PC-3 (cell line): Measurements from ENCODE around the gene CNPY3. TPM values are rescaled to one million over a fixed set of nuclear protein-coding genes. Genes with fewer than 3 reads are reported as not detected.
"Not testable (repeated sequence)": the region's sequence is repeated elsewhere in the genome, so short reads cannot be mapped to it uniquely, and the experiment has no call there.

ENCODE experiments used
- ATAC-seq: fragments of 200-7000 bp; cut with Tn5 transposase; 2 replicates; pipeline ENCODE4 v1.9.1; 2020; ENCODE audit warnings: mild to moderate bottlenecking, moderate library complexity
- Bru-seq: library from RNA; stranded (reverse); fragments of 400-500 nt; gene quantifications from one replicate; lab custom pipeline; 2021; lab: Mats Ljungman, UMichigan
- BruChase-seq, 2 experiments: library from RNA; stranded (reverse); fragments of 400-500 nt; gene quantifications; one replicate each; lab custom pipeline; 2021; lab: Mats Ljungman, UMichigan
- BruUV-seq: library from RNA; stranded (reverse); fragments of 400-500 nt; replicated peaks from 2 replicates; lab custom pipeline; 2021; lab: Mats Ljungman, UMichigan
- CTCF ChIA-PET: fragments of 300-600 bp; sonication (Branson Sonifier 250); formaldehyde crosslinking; loops from one replicate; lab custom pipeline; 2022; ENCODE audit warnings: antibody characterized with exemption; lab: Charles Lee
- POLR2A ChIA-PET: fragments of 300-600 bp; sonication (Branson Sonifier 250); formaldehyde crosslinking; loops from one replicate; lab custom pipeline; 2022; ENCODE audit warnings: antibody characterized with exemption; ENCODE audit not compliant: unreplicated experiment; lab: Charles Lee
- DNase-seq: peaks from one replicate; pipeline ENCODE4 v3.0.0-alpha.2; 2015
- H2AFZ ChIP-seq: fragments of 300-600 bp; sonication (generic); 2 replicates; pipeline ENCODE4 v1.6.0; 2016; ENCODE audit warnings: antibody characterized with exemption, low read length
- H3F3A ChIP-seq: fragments of 300-600 bp; sonication (generic); one replicate; pipeline ENCODE4 v1.6.0; 2017; ENCODE audit warnings: antibody characterized with exemption, low read length, control low read depth, mild to moderate bottlenecking; ENCODE audit not compliant: unreplicated experiment
- H3K27ac ChIP-seq: fragments of 300-600 bp; sonication (generic); 2 replicates; pipeline ENCODE4 v1.5.1; 2016; ENCODE audit warnings: mild to moderate bottlenecking, low read length
- H3K27me3 ChIP-seq: fragments of 300-600 bp; sonication (generic); 2 replicates; pipeline ENCODE4 v1.6.1; 2016; ENCODE audit warnings: low read length, mixed read lengths
- H3K36me3 ChIP-seq: fragments of 300-600 bp; sonication (generic); 2 replicates; pipeline ENCODE4 v1.6.1; 2016; ENCODE audit warnings: low read depth, mixed run types, low read length, mixed read lengths
- H3K4me1 ChIP-seq: fragments of 300-600 bp; sonication (generic); 2 replicates; pipeline ENCODE4 v1.5.1; 2016; ENCODE audit warnings: low read length; ENCODE audit not compliant: insufficient read depth
- H3K4me2 ChIP-seq: fragments of 300-600 bp; sonication (generic); 2 replicates; pipeline ENCODE4 v1.6.0; 2016; ENCODE audit warnings: low read length
- H3K4me3 ChIP-seq: fragments of 300-600 bp; sonication (generic); 2 replicates; pipeline ENCODE4 v1.5.1; 2016; ENCODE audit warnings: mild to moderate bottlenecking, low read length, mixed read lengths
- H3K79me2 ChIP-seq: fragments of 300-600 bp; sonication (generic); 2 replicates; pipeline ENCODE4 v1.6.1; 2017; ENCODE audit warnings: low read length, mixed read lengths
- H3K9ac ChIP-seq: fragments of 300-600 bp; sonication (generic); 2 replicates; pipeline ENCODE4 v1.6.0; 2016; ENCODE audit warnings: mild to moderate bottlenecking, low read length
- H3K9me2 ChIP-seq: fragments of 300-600 bp; sonication (generic); replicated peaks from 2 replicates; pipeline ENCODE4 v1.6.1; 2016; ENCODE audit warnings: mixed run types, low read length, mixed read lengths
- H3K9me3 ChIP-seq: fragments of 300-600 bp; sonication (generic); 2 replicates; pipeline ENCODE4 v1.6.1; 2016; ENCODE audit warnings: low read length, mixed read lengths
- H4K20me1 ChIP-seq: fragments of 300-600 bp; sonication (generic); 2 replicates; pipeline ENCODE4 v1.6.1; 2016; ENCODE audit warnings: low read length, mixed read lengths
- EZH2 ChIP-seq: fragments of 300-600 bp; sonication (generic); IDR thresholded peaks from one replicate; pipeline ENCODE4 v1.6.1; 2017; ENCODE audit warnings: antibody characterized with exemption, mild to moderate bottlenecking, low read length; ENCODE audit not compliant: unreplicated experiment
- EZH2phosphoT487 ChIP-seq: fragments of 300-600 bp; sonication (generic); IDR thresholded peaks from 2 replicates; pipeline ENCODE4 v1.6.1; 2018; ENCODE audit warnings: mild to moderate bottlenecking, antibody characterized with exemption, low read length, borderline replicate concordance
- intact Hi-C: fragments of 100-400 bp; cut with micrococcal nuclease; formaldehyde crosslinking; loops from 2 replicates; pipeline ENCODE4 v1.9.0; 2023
- long read RNA-seq: library from polyadenylated mRNA; unstranded; transcript quantifications from one replicate; pipeline ENCODE4 v2.0.0, GENCODE V29; 2021; ENCODE audit not compliant: unreplicated experiment
- total RNA-seq: library from RNA; depleted of rRNA; stranded (reverse); fragments of >200 nt; gene quantifications from 2 replicates; pipeline ENCODE4 v1.2.3, GENCODE V29; 2014; rRNA removed
- TF ChIP-seq, protein P1 (sequence below): fragments of 300-600 bp; sonication (generic); conservative IDR thresholded peaks from 2 replicates; pipeline ENCODE4 v1.5.1; 2017; ENCODE audit warnings: antibody characterized with exemption, low read depth, mild to moderate bottlenecking, low read length

CNPY3 gene
- total RNA-seq (37.5 and 42.2 TPM in 2 replicates), Bru-seq, nascent RNA (percentile 87 among the genes with signal in this experiment), BruChase-seq, experiment 1, labeled RNA remaining after a 6-hour chase (percentile 86 among the genes with signal in this experiment), BruChase-seq, experiment 2, labeled RNA remaining after a 2-hour chase (percentile 81 among the genes with signal in this experiment)
- long read RNA-seq, transcript CNPY3-201 (6 exons, 1,704 nt), result major isoform, 69 of 114 reads
- long read RNA-seq, partial matches to known transcripts, result 17 of 114 reads
- long read RNA-seq, other reads (novel, unspliced or antisense), result 28 of 114 reads

DNA sequence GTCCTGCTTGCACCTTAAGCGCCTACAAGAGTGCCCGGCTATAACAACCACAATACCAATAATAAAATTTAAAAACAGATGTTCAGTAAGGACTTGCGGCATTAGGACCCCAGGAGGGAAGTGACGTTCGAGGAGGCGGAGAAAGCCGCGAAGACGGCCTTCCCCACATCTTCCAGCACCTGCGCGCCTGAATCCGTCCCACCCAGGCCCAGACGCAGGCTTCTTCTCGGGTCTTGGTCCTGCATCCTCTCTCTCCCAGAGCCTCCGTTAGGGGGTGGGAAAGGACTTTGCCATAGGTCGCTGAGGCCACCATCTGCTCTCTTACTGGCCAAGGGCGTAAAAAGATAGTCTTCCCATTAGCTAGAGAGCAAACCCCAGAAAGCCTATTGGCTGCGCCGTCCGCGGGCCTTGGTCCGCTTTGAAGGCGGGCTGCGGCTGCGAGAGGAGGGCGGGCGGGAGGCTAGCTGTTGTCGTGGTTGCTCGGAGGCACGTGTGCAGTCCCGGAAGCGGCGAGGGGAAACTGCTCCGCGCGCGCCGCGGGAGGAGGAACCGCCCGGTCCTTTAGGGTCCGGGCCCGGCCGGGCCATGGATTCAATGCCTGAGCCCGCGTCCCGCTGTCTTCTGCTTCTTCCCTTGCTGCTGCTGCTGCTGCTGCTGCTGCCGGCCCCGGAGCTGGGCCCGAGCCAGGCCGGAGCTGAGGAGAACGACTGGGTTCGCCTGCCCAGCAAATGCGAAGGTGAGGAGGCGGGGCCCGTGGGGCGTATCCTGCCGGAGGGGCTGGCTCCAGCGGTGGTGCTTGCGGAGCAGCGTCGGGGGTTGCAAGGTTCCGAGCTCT, at the start of gene CNPY3:
Gene CNPY3, plus strand, starts transcription at position 495 of the 835 bp plus-strand sequence. Its CDS starts 91 bp downstream, at position 586.
- H3K36me3 ChIP-seq, result peaks cover under 1% of the 10 kb centered on the region; the same call in 1 of the 2 replicates
- no peaks in the 10 kb centered on the region for H3K9me2 ChIP-seq
- intact Hi-C loops, result no loop called here
- peak within 1 kb of the TSS; percentile 73 for H3K9ac ChIP-seq
- H3K4me2 ChIP-seq, result peak within 1 kb of the TSS; percentile 80
- TF ChIP-seq, protein P1, sequence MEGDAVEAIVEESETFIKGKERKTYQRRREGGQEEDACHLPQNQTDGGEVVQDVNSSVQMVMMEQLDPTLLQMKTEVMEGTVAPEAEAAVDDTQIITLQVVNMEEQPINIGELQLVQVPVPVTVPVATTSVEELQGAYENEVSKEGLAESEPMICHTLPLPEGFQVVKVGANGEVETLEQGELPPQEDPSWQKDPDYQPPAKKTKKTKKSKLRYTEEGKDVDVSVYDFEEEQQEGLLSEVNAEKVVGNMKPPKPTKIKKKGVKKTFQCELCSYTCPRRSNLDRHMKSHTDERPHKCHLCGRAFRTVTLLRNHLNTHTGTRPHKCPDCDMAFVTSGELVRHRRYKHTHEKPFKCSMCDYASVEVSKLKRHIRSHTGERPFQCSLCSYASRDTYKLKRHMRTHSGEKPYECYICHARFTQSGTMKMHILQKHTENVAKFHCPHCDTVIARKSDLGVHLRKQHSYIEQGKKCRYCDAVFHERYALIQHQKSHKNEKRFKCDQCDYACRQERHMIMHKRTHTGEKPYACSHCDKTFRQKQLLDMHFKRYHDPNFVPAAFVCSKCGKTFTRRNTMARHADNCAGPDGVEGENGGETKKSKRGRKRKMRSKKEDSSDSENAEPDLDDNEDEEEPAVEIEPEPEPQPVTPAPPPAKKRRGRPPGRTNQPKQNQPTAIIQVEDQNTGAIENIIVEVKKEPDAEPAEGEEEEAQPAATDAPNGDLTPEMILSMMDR, result no peak
- no peak for TF ChIP-seq EZH2
- TF ChIP-seq EZH2phosphoT487, result no peak
- no peaks in the 10 kb centered on the region for H4K20me1 ChIP-seq
- no peaks in the 10 kb centered on the region for H3K9me3 ChIP-seq
- peak; percentile 88 for ATAC-seq
- POLR2A ChIA-PET, result interaction anchor here (0.6 to 1.0 kb wide), 6 partner anchors 8 to 183 kb away, joined by 4 to 31 read pairs (median 6); partner anchors contain the start of genes PPP2R5D and TBCC
- DNase-seq, result peak; percentile 97
- peak within 1 kb of the TSS; percentile 79 for H3K27ac ChIP-seq
- peak within 1 kb of the TSS; percentile 86 for H3K4me3 ChIP-seq
- peak within 1 kb of the TSS; percentile 91 for H2AFZ ChIP-seq
- TSS peak; percentile 70 for BruUV-seq
- CTCF ChIA-PET, result no interaction called here
- H3K4me1 ChIP-seq, result peaks cover 12% of the 10 kb centered on the region; the same call in 1 of the 2 replicates
- H3F3A ChIP-seq, result no peaks in the 10 kb centered on the region
- peaks cover 40% of the 10 kb centered on the region for H3K79me2 ChIP-seq
- no peaks in the 10 kb centered on the region for H3K27me3 ChIP-seq

DNA sequence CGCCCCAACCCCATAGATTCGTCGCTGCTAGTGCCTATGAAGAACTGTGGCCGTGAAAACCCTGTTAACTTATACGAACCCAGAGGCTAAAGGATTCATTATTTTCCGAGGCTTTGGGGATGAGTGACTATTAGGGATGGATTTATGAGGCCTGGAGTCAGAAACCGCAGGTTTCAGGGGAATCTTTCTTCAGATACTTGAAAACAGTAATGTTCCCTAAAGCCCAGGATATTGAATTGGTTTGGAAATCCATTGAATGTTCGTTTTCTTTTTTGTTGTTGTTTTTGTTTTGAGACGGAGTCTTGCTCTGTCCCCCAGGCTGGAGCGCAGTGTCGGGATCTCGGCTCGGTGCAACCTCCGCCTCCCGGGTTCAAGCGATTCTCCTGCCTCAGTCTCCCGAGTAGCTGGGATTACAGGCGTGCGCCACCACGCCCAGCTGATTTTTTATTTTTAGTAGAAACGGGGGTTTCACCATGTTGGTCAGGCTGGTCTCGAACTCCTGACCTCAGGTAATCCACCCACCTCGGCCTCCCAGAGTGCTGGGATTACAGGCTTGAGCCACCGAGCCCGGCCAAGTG, 49.0 kb upstream of the CNPY3 start:
- CTCF ChIA-PET, result interaction anchor here (0.5 to 1.2 kb wide), 3 partner anchors 18 to 219 kb away, joined by 3 to 6 read pairs (median 4); no protein-coding TSS in a partner anchor
- intact Hi-C loops, H3K9me2 ChIP-seq, H3K27me3 ChIP-seq, H3K9me3 ChIP-seq, BruUV-seq, H3K4me1 ChIP-seq, ATAC-seq, DNase-seq, H4K20me1 ChIP-seq, H3F3A ChIP-seq: not testable (repeated sequence)
- Histone ChIP-seq H3K79me2 (peaks cover 52% of the 10 kb centered on the region), H3K9ac (peak overlapping the region; percentile 97), H3K27ac (peak overlapping the region; percentile 76), H2AFZ (peak overlapping the region; percentile 97), H3K4me2 (peak overlapping the region; percentile 93), H3K4me3 (peak overlapping the region; percentile 85), H3K36me3 (peaks cover 25% of the 10 kb centered on the region)
- POLR2A ChIA-PET, result interaction anchor here (0.5 to 1.1 kb wide), 4 partner anchors 98 to 762 kb away, joined by 4 to 32 read pairs (median 10); no protein-coding TSS in a partner anchor

DNA sequence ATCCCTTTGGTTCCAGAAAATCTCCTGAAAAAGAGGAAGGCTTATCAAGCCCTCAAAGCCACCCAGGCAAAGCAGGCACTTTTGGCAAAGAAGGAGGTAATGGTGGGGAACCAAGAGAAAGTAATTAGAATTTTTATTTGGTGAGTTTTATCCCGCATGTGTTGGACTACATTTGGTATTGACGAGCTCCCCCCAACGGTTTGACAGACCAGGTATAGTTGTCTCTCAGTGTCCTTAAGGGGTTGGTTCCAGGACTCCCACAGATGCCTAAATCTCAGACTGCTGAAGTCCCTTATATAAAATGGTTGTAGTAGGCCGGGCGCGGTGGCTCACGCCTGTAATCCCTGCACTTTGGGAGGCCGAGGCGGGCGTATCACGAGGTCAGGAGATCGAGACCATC, 48.4 kb upstream of the CNPY3 start:
- ChIA-PET POLR2A (interaction anchor here (0.7 kb wide), 1 partner anchor 311 kb away, joined by 9 read pairs; no protein-coding TSS in a partner anchor), CTCF (interaction anchor here (0.5 to 0.6 kb wide), 2 partner anchors 18 to 187 kb away, joined by 3 to 4 read pairs; no protein-coding TSS in a partner anchor)
- H3K4me1 ChIP-seq, H4K20me1 ChIP-seq, H3K9me2 ChIP-seq, H2AFZ ChIP-seq, H3K27me3 ChIP-seq, BruUV-seq, ATAC-seq, intact Hi-C loops, H3F3A ChIP-seq, H3K9me3 ChIP-seq, H3K27ac ChIP-seq: not testable (repeated sequence)
- peak overlapping the region; percentile 97 for H3K9ac ChIP-seq
- TF ChIP-seq, protein P1, result peak; percentile 34; the same call in 1 of the 2 replicates
- peaks cover 31% of the 10 kb centered on the region for H3K36me3 ChIP-seq
- H3K4me3 ChIP-seq, result peak overlapping the region; percentile 85
- peak; percentile 7 for DNase-seq
- H3K79me2 ChIP-seq, result peaks cover 57% of the 10 kb centered on the region
- peak overlapping the region; percentile 93 for H3K4me2 ChIP-seq
